GM10266 (cell line): ENCODE data around the gene NT5E.

Experiments
- DNase-seq: peaks from one replicate; pipeline ENCODE4 v3.0.0; 2012; ENCODE audit errors: extremely low spot score
- TF ChIP-seq, protein P1 (sequence below): IDR thresholded peaks from 2 replicates; pipeline ENCODE4 v1.5.1; 2012; ENCODE audit warnings: mild to moderate bottlenecking, low read depth; ENCODE audit not compliant: control insufficient read depth, insufficient read depth; ENCODE audit errors: missing control alignments

Gene NT5E

DNA sequence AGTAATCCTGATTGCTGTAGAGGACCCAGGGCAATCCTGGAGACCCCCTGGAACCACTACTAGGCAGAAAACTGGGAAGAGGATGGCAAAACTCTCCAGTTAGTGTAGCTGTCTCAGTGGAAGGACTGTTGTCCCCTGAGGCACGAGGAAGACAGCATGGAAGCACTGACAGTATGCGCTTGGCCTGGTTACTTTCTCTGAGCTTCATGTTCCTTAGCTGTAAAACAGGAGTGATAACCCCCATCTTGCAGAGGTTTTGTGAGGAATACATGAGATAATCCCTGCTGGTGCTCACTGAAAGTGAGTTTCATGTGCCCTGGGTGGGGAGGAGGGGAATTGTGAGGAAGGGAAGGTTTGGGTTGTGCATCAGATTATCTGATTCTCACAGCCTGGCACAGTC lies 3.2 kb downstream of the NT5E start:
- DNase-seq = no peak
- TF ChIP-seq, protein P1, sequence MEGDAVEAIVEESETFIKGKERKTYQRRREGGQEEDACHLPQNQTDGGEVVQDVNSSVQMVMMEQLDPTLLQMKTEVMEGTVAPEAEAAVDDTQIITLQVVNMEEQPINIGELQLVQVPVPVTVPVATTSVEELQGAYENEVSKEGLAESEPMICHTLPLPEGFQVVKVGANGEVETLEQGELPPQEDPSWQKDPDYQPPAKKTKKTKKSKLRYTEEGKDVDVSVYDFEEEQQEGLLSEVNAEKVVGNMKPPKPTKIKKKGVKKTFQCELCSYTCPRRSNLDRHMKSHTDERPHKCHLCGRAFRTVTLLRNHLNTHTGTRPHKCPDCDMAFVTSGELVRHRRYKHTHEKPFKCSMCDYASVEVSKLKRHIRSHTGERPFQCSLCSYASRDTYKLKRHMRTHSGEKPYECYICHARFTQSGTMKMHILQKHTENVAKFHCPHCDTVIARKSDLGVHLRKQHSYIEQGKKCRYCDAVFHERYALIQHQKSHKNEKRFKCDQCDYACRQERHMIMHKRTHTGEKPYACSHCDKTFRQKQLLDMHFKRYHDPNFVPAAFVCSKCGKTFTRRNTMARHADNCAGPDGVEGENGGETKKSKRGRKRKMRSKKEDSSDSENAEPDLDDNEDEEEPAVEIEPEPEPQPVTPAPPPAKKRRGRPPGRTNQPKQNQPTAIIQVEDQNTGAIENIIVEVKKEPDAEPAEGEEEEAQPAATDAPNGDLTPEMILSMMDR = no peak

DNA sequence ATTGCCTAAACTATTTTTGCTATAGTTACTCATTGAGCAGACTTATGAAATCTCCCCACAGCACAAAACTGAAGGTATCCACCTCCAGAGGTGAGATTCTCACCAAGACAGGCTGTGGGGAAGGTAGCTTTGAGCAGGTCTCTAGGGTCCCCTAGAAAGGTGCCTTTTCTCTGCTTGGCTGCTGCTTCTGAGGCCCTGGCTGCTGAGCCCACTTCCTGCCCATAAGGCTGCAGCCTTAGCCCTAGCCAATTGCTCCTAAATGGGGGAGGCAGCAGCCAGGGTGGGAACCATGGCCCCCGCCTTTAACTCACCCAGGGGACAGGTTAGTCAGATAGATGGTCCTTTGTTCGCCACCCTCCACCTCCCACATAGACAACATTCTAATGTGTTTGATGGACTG lies 3.6 kb downstream of the NT5E start:
- DNase-seq = no peak
- TF ChIP-seq, protein P1 = no peak

- no peak for DNase-seq
These were observed 5.7 kb downstream of the NT5E start for GRCh38 chr6:85455471-85456026.

DNA sequence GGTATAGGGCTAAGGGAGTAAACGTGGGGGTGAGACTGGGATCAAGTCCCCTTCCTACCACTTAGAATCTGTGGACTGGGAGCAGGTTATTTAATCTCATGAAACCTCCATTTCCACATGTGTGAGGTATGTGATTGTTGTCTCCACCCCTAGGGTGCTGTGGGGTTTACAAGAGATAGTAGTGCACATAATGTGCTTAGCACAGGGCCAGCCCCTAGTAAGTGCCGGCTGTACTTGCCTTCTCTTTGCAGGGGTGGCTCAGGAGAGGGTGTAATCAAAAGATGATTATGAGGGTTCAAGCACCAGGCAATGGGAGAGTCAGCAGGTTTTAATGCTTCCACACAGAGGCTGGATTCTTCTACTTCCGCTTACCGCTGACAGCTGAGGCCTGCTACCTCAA lies 6.9 kb downstream of the NT5E start:
- TF ChIP-seq, protein P1 = no peak
- no peak for DNase-seq

More at GRCh38 chr6:85455471-85456026, 5.7 kb downstream of the NT5E start:
- TF ChIP-seq, protein P1 = no peak

DNA sequence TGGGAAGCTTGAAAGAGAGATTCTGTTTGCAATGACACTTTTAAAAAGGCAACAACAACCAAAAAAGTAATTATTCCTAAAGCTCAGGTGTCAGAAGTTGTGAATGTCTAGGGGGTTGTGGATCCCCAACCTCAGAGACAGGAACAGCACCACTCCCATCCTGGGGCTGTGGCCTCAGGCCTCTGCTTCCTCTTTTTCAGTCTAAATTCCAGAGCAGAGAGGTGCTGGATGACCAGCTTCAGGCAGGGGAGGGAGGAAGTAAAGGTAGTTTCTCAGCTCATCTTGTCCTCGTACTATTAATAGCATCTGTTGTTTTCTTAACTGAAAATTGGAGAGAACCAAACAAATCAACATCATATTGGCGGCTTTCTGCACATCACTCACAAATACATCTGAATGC lies 8.3 kb downstream of the NT5E start:
- no peak for DNase-seq
- TF ChIP-seq, protein P1 = no peak

DNA sequence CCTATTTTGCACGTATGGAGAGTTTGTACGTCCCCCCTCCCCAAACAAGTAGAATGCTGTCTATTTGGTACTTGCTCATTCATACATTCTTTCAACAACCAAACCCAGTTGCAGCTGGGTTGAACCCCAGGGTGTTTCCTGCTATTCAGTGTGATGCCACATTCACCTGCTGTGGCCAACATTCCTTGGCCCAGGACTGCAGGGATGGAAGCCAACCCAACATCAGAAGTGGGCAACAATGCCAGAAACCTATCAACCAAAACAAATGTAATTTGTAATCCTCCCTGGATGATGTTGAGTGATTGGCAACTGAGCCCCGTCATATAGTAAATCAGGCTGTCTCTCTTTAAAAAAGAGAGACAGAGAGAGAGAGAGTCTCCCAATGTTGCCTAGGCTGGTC lies 8.9 kb downstream of the NT5E start:
- TF ChIP-seq, protein P1 = no peak

GRCh38 chr6:85459224-85459901 lies 9.5 kb downstream of the NT5E start:
- TF ChIP-seq, protein P1 = no peak
- DNase-seq = no peak

More for the DNA sequence above, 8.9 kb downstream of the NT5E start:
- DNase-seq = no peak
